Hepatocyte (in vitro differentiated cells): Measurements from ENCODE around the gene DEDD.

Experiments
- CTCF ChIP-seq: fragments of 200-600 bp; sonication (generic); IDR thresholded peaks from 2 replicates; pipeline ENCODE4 v1.5.1; 2016; ENCODE audit warnings: antibody characterized with exemption, mild to moderate bottlenecking; ENCODE audit not compliant: poor library complexity
- EZH2 ChIP-seq: fragments of 200-600 bp; sonication (generic); IDR thresholded peaks from 2 replicates; pipeline ENCODE4 v1.6.1; 2016; ENCODE audit warnings: antibody characterized with exemption, mild to moderate bottlenecking, borderline replicate concordance
- EZH2phosphoT487 ChIP-seq: fragments of 200-600 bp; sonication (generic); IDR thresholded peaks from one replicate; pipeline ENCODE4 v1.6.1; 2018; ENCODE audit warnings: antibody characterized with exemption, mild to moderate bottlenecking, low read depth, moderate library complexity; ENCODE audit not compliant: unreplicated experiment, severe bottlenecking

GRCh38 chr1:161111527-161111926, 20.9 kb downstream of the DEDD start:
- no peak for TF ChIP-seq CTCF
- no peak for TF ChIP-seq EZH2phosphoT487
- TF ChIP-seq EZH2 = no peak
